ENCODE data around the gene SUFU.

Gene SUFU

GRCh38 chr10:102581981-102582580, 78.3 kb downstream of the SUFU start:
- no peak overlapping the region for H3K4me3 ChIP-seq (ENCODE audit: low read depth, low read length)
- TF ChIP-seq, protein P1, sequence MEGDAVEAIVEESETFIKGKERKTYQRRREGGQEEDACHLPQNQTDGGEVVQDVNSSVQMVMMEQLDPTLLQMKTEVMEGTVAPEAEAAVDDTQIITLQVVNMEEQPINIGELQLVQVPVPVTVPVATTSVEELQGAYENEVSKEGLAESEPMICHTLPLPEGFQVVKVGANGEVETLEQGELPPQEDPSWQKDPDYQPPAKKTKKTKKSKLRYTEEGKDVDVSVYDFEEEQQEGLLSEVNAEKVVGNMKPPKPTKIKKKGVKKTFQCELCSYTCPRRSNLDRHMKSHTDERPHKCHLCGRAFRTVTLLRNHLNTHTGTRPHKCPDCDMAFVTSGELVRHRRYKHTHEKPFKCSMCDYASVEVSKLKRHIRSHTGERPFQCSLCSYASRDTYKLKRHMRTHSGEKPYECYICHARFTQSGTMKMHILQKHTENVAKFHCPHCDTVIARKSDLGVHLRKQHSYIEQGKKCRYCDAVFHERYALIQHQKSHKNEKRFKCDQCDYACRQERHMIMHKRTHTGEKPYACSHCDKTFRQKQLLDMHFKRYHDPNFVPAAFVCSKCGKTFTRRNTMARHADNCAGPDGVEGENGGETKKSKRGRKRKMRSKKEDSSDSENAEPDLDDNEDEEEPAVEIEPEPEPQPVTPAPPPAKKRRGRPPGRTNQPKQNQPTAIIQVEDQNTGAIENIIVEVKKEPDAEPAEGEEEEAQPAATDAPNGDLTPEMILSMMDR (IDR thresholded peaks at IDR 0.05; ENCODE audit: low read depth, low read length, missing control alignments): no peak
- DNase-seq (ENCODE audit: low read depth): no peak

- TF ChIP-seq, protein P1 (IDR thresholded peaks at IDR 0.05; ENCODE audit: low read depth, low read length, missing control alignments): peak; percentile 83
- peak; percentile 76 for DNase-seq (ENCODE audit: low read depth)
- no peak overlapping the region for H3K4me3 ChIP-seq (ENCODE audit: low read depth, low read length)
Measured at GRCh38 chr10:102583435-102584417, 80.0 kb downstream of the SUFU start.

DNA sequence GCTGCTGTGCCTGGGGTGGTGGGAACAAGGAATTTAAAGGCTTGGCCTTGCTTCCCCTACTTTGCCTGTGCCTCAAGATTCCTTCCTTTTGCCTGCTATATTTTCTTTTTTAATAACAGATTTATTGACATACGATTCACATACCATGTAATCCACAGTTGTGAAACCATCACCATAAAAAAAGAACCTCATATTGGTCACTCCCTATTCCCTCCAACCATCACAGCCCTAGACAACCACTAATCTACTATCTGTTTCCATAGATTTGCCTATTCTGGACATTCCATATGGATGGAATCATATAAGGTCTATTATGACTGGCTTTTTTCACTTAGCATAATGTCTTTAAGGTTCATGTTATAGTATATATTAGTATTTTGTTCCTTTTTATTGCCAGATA, 81.3 kb downstream of the SUFU start:
- no peak for DNase-seq (ENCODE audit: low read depth)

DNA sequence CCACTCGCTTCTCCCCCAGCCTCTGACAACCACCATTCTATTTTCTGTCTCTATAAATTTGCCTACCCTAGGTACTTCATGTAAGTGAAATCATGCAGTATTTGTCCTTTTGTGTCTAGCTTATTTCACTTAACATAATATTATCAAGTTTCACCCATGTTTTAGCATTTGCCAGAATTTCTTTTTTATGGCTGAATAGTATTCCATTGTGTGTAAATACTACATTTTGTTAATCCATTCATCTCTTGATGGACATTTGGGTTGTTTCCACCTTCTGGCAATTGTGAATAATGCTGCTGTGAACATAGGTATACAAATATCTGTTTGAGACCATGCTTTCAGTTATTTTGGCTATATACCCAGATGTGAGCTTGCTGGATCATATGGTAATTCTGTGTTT, 83.1 kb downstream of the SUFU start:
- DNase-seq (ENCODE audit: low read depth): no peak
- TF ChIP-seq, protein P1 (IDR thresholded peaks at IDR 0.05; ENCODE audit: low read depth, low read length, missing control alignments): no peak
- H3K4me3 ChIP-seq (ENCODE audit: low read depth, low read length): no peak overlapping the region

More for the DNA sequence above, 81.3 kb downstream of the SUFU start:
- TF ChIP-seq, protein P1 (IDR thresholded peaks at IDR 0.05; ENCODE audit: low read depth, low read length, missing control alignments): no peak
- no peak overlapping the region for H3K4me3 ChIP-seq (ENCODE audit: low read depth, low read length)

GRCh38 chr10:102588875-102589274, 85.1 kb downstream of the SUFU start:
- TF ChIP-seq, protein P1 (IDR thresholded peaks at IDR 0.05; ENCODE audit: low read depth, low read length, missing control alignments): no peak
- no peak overlapping the region for H3K4me3 ChIP-seq (ENCODE audit: low read depth, low read length)
- no peak for DNase-seq (ENCODE audit: low read depth)

GRCh38 chr10:102593074-102593803, 89.5 kb downstream of the SUFU start:
- H3K4me3 ChIP-seq (ENCODE audit: low read depth, low read length): no peak overlapping the region
- no peak for DNase-seq (ENCODE audit: low read depth)
- TF ChIP-seq, protein P1 (IDR thresholded peaks at IDR 0.05; ENCODE audit: low read depth, low read length, missing control alignments): no peak

Measured in GM12864 (cell line).